Large intestine (tissue), 3 donors: ENCODE measurements around the gene GLIPR2. TPM values are rescaled to one million over a fixed set of nuclear protein-coding genes. Genes with fewer than 3 reads are reported as not detected.

ENCODE experiments used
- DNase-seq, 2 donors: peaks; one replicate each; pipeline versions ENCODE4 v3.0.0 to v3.0.0-alpha.2; 2013
- H3K27ac ChIP-seq: one replicate; pipeline ENCODE4 v1.5.1; 2013; ENCODE audit warnings: low read length
- H3K27me3 ChIP-seq: 2 replicates; pipeline ENCODE4 v1.6.1; 2013; ENCODE audit warnings: low read length; ENCODE audit not compliant: control insufficient read depth, insufficient read depth
- H3K36me3 ChIP-seq: 2 replicates; pipeline ENCODE4 v1.6.1; 2013; ENCODE audit warnings: low read length; ENCODE audit not compliant: control insufficient read depth, insufficient read depth
- H3K4me1 ChIP-seq: one replicate; pipeline ENCODE4 v1.6.1; 2013; ENCODE audit warnings: low read length; ENCODE audit not compliant: control insufficient read depth, insufficient read depth
- H3K4me3 ChIP-seq: one replicate; pipeline ENCODE4 v1.5.1; 2013; ENCODE audit warnings: low read length
- H3K9me3 ChIP-seq: one replicate; pipeline ENCODE4 v1.6.1; 2013; ENCODE audit warnings: mild to moderate bottlenecking, low read depth, low read length, moderate library complexity; ENCODE audit not compliant: control insufficient read depth
- WGBS: methylation state at CpG from one replicate; pipeline ENCODE4 v1.1.5; 2013; ENCODE audit warnings: low lambda C conversion rate; ENCODE audit not compliant: insufficient coverage; 5-methylcytosine and 5-hydroxymethylcytosine counted together
- polyA plus RNA-seq: library from polyadenylated mRNA; unstranded; fragments of 120-200 nt; gene quantifications from one replicate; pipeline ENCODE4 v1.2.1, GENCODE V29; 2013

Gene GLIPR2
- polyA plus RNA-seq, 1 donor, result 29.1 TPM

DNA sequence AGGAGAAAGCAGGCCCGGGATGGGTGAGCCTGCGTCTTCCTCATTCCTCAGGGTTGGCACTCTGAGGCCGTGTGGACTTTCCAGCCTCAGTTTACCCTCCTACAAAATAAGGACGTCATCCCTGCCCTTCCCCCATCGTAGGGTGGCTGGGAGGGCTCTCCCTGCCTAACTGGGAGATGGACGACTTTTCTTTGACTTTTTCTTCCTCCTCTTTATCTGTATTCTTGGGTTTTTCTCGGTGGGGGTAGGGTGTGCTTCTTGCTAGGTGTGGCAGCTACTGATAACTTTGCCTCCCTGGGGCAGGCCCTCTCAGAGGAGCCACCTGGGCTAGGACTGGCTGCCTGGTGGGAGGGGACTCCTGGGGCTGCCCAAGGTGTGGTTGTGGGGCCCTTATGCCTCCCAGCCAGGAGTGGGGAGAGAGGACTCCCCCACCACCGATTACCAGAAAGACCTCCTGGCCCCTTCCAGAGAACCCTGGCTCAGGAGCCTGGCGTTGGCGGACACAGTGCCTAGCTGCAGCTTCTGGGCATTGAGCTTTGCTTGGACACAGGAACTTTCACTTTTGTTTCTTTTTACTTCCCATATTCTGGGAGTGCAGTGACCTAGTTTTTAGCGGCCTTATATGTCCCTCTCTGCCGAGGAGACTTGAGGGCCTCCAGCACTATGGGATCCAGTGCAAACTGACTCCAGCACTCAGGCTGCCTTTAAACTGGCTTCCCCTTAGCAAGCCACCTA, 6.1 kb downstream of the GLIPR2 start:
- Histone ChIP-seq H3K4me1 (peaks cover 17% of the 10 kb centered on the region), H3K27me3 (peaks cover 8% of the 10 kb centered on the region), H3K36me3 (peaks cover 7% of the 10 kb centered on the region), H3K9me3 (peaks cover 14% of the 10 kb centered on the region), H3K4me3 (no peak overlapping the region), H3K27ac (peak overlapping the region; percentile 48)
- 40% methylated on average over 1 of the region's 12 CpGs for WGBS
- DNase-seq, result peak in 1 of 2 donors; percentile 73

- peaks cover 8% of the 10 kb centered on the region for H3K36me3 ChIP-seq
- no peak for DNase-seq
- WGBS, result no CpG with 5 or more reads among the region's 13 CpGs
- peak overlapping the region; percentile 48 for H3K27ac ChIP-seq
- H3K27me3 ChIP-seq, result peaks cover 6% of the 10 kb centered on the region
- H3K4me3 ChIP-seq, result no peak overlapping the region
- H3K4me1 ChIP-seq, result peaks cover 16% of the 10 kb centered on the region
- H3K9me3 ChIP-seq, result peaks cover 14% of the 10 kb centered on the region
Observed at GRCh38 chr9:36143245-36143641, 6.7 kb downstream of the GLIPR2 start.

DNA sequence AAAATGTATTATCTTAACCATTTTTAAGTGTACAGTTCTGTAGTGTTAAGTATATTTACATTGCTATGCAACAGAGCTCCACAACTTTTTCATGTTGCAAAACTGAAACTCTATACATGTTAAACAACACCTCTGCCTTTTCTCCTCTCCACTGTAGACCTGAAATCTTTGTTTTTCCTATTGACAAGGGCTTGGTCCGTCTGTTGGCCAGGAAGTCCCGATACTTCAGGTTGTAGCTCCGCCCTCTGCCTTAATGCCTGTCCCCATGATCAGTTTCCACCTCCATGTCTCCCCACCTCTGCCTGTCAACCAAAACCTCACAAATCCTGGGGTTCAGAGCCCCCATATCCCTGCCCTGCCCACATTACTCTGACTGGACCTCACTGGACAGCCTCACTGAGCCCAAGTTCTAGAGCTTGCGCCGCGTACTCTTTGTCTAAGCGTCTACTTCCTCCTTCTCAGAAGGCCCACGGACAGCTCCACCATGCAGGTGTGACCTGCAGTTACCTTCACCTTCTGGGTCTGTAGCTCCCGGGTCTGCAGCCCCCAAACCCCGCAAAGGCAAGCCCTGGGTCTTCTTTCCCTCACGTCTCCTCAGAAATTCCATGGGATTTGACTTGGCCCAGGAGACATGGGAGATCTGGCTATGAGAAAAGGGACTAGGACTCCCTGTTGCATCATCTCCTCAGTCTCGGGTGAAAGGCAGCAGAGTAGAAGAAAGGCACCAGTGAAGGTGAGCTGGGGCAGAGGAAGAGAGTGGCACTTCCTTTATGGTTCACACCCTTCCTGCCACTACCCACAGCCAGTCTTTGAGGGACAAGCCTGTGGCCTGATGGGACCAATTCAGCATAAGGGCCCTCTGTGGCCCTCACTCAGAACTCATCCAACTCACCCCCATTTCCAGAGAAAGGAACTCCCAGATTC, 8.0 kb downstream of the GLIPR2 start:
- H3K36me3 ChIP-seq, result peaks cover 11% of the 10 kb centered on the region
- no peak for DNase-seq
- no peak overlapping the region for H3K27ac ChIP-seq
- H3K4me1 ChIP-seq, result peaks cover 22% of the 10 kb centered on the region
- no peaks in the 10 kb centered on the region for H3K27me3 ChIP-seq
- WGBS, result 100% methylated on average over 1 of the region's 12 CpGs
- peaks cover 14% of the 10 kb centered on the region for H3K9me3 ChIP-seq
- H3K4me3 ChIP-seq, result no peak overlapping the region

DNA sequence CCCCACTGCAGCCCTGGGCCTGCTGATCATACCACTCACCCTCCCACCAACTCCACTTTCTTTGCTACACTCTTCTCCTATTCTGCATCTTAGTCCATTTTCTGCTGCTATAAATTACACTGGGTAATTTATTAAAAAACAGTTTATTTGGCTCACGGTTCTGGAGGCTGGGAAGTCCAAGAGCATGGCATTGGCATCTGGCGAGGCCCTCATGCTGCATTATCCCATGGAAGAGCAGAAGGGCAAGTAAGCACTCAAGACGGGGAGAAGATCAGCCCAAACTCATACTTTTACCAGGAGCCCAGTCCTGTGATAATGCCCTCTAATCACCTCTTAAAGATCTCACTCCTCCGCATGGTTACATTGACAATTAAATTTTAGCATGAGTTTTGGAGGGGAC, 9.4 kb downstream of the GLIPR2 start:
- Histone ChIP-seq H3K27me3 (no peaks in the 10 kb centered on the region), H3K9me3 (peaks cover 14% of the 10 kb centered on the region), H3K36me3 (peaks cover 15% of the 10 kb centered on the region), H3K4me3 (no peak overlapping the region), H3K4me1 (peaks cover 19% of the 10 kb centered on the region), H3K27ac (no peak overlapping the region)
- WGBS, result no CpG with 5 or more reads among the region's 4 CpGs
- DNase-seq, result no peak

DNA sequence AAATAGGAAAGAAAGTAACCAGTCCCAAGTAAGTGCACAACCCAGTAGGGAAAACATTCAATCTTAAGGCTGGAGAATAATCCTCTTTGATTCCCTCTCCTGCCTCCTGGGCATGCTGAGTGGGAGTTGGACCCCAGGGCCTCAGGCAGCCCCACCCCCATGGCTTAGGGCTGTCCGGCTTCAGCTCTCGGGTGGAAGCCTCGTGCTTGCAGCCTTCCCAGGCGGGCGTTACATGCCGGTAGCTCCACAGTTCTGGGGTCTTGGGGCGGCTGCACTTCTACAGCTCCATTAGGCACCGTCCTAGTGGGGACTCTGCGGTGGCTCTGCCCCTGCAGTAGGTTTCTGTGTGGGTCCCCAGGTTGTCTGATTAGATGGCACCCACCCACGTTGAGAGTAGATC, 10.1 kb downstream of the GLIPR2 start:
- Histone ChIP-seq H3K4me3 (no peak overlapping the region), H3K9me3 (peaks cover 14% of the 10 kb centered on the region), H3K4me1 (peaks cover 19% of the 10 kb centered on the region), H3K27ac (no peak overlapping the region), H3K36me3 (peaks cover 21% of the 10 kb centered on the region), H3K27me3 (no peaks in the 10 kb centered on the region)
- WGBS, result no CpG with 5 or more reads among the region's 10 CpGs
- DNase-seq, result no peak

- no CpG with 5 or more reads among the region's 14 CpGs for WGBS
- no peak for DNase-seq
- H3K27me3 ChIP-seq, result no peaks in the 10 kb centered on the region
- peaks cover 21% of the 10 kb centered on the region for H3K36me3 ChIP-seq
- H3K9me3 ChIP-seq, result peaks cover 14% of the 10 kb centered on the region
- H3K4me3 ChIP-seq, result no peak overlapping the region
- no peak overlapping the region for H3K27ac ChIP-seq
- peaks cover 14% of the 10 kb centered on the region for H3K4me1 ChIP-seq
Observed at GRCh38 chr9:36147441-36148175, 11.1 kb downstream of the GLIPR2 start.

- 66% methylated on average over 2 of the region's 14 CpGs for WGBS
- no peak overlapping the region for H3K4me3 ChIP-seq
- H3K9me3 ChIP-seq, result peaks cover 14% of the 10 kb centered on the region
- no peaks in the 10 kb centered on the region for H3K27me3 ChIP-seq
- H3K36me3 ChIP-seq, result peaks cover 21% of the 10 kb centered on the region
- H3K27ac ChIP-seq, result peak overlapping the region; percentile 51
- H3K4me1 ChIP-seq, result peaks cover 6% of the 10 kb centered on the region
- DNase-seq, result peak in 1 of 2 donors; percentile 58
Observed at GRCh38 chr9:36148311-36149051, 11.9 kb downstream of the GLIPR2 start.

DNA sequence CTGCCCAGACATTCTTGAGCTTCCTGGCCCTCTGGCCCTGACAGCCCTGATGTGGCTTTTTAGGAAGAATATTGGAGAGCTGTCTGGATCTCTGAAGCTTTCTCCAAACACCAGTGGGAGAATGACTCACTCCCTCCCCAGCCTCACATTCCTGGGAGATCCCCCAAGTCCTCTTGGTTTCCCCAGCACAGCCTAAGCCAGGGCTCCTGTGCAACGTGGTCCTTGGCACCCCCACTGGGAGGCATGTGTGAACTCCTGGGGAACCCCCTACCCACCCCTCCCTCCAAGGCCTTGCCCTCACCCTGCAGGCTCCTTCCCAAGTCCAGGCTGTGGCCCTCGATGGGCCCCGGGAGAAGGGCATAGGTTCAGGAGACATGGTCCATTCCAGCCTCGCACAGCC, 12.7 kb downstream of the GLIPR2 start:
- H3K4me3 ChIP-seq, result no peak overlapping the region
- no CpG with 5 or more reads among the region's 4 CpGs for WGBS
- peaks cover 18% of the 10 kb centered on the region for H3K36me3 ChIP-seq
- H3K4me1 ChIP-seq, result peaks cover 7% of the 10 kb centered on the region
- peaks cover 14% of the 10 kb centered on the region for H3K9me3 ChIP-seq
- H3K27ac ChIP-seq, result peak overlapping the region; percentile 35
- H3K27me3 ChIP-seq, result no peaks in the 10 kb centered on the region
- DNase-seq, result no peak

- H3K27ac ChIP-seq, result no peak overlapping the region
- H3K4me3 ChIP-seq, result no peak overlapping the region
- peaks cover 8% of the 10 kb centered on the region for H3K9me3 ChIP-seq
- H3K27me3 ChIP-seq, result no peaks in the 10 kb centered on the region
- H3K36me3 ChIP-seq, result peaks cover 18% of the 10 kb centered on the region
- DNase-seq, result no peak
- no CpG with 5 or more reads among the region's 4 CpGs for WGBS
- H3K4me1 ChIP-seq, result peaks cover 9% of the 10 kb centered on the region
Observed at GRCh38 chr9:36150574-36151315, 14.2 kb downstream of the GLIPR2 start.
